ENCODE measurements around the gene NEUROG1. TPM values are rescaled to one million over a fixed set of nuclear protein-coding genes. Genes with fewer than 3 reads are reported as not detected.

NEUROG1 gene
- polyA plus RNA-seq, 1 donor from 2014 or later: not detected

DNA sequence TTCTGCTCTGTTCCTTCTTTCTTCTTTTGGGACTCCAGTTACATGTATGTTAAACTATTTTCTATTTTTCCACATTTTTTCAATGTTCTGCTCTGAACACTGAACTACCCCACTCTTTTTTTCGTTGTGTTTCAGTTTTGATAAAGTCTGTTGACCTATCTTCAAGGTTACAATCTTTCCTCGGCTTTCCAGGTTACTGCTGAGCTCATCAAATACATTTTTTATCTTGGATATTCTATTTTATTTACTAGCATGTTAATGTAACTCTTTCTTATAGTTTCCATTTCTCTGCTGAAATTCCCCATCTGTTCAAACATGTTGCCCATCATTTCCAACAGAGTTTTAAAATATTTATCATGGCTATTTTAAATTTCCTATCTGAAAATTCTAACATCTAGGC lies 13.8 kb downstream of the NEUROG1 start:
- TF ChIP-seq, protein P1, sequence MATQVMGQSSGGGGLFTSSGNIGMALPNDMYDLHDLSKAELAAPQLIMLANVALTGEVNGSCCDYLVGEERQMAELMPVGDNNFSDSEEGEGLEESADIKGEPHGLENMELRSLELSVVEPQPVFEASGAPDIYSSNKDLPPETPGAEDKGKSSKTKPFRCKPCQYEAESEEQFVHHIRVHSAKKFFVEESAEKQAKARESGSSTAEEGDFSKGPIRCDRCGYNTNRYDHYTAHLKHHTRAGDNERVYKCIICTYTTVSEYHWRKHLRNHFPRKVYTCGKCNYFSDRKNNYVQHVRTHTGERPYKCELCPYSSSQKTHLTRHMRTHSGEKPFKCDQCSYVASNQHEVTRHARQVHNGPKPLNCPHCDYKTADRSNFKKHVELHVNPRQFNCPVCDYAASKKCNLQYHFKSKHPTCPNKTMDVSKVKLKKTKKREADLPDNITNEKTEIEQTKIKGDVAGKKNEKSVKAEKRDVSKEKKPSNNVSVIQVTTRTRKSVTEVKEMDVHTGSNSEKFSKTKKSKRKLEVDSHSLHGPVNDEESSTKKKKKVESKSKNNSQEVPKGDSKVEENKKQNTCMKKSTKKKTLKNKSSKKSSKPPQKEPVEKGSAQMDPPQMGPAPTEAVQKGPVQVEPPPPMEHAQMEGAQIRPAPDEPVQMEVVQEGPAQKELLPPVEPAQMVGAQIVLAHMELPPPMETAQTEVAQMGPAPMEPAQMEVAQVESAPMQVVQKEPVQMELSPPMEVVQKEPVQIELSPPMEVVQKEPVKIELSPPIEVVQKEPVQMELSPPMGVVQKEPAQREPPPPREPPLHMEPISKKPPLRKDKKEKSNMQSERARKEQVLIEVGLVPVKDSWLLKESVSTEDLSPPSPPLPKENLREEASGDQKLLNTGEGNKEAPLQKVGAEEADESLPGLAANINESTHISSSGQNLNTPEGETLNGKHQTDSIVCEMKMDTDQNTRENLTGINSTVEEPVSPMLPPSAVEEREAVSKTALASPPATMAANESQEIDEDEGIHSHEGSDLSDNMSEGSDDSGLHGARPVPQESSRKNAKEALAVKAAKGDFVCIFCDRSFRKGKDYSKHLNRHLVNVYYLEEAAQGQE (IDR thresholded peaks at IDR 0.05; ENCODE audit: borderline replicate concordance): no peak
- TF ChIP-seq EZH2 (IDR thresholded peaks at IDR 0.05; ENCODE audit: borderline replicate concordance, insufficient read depth, low read length, poor library complexity, severe bottlenecking) (no peak), SMC3 (conservative IDR thresholded peaks at IDR 0.05; ENCODE audit: poor library complexity) (no peak)
- no peak overlapping the region for H3K4me2 ChIP-seq (ENCODE audit: low read length)
- H3K36me3 ChIP-seq (ENCODE audit: insufficient read depth, low read length): no peaks in the 10 kb centered on the region
- no peaks in the 10 kb centered on the region for H3K9me3 ChIP-seq (ENCODE audit: low read length)
- no peaks in the 10 kb centered on the region for H3K79me2 ChIP-seq (replicated peaks; ENCODE audit: insufficient read depth, low read length)
- no peaks in the 10 kb centered on the region for H3K9me2 ChIP-seq (ENCODE audit: insufficient read depth, low read length)
- no peak overlapping the region for H3K4me3 ChIP-seq (ENCODE audit: low read length)
- H3K9ac ChIP-seq (ENCODE audit: low read length): no peak overlapping the region
- no peaks in the 10 kb centered on the region for H3F3A ChIP-seq (ENCODE audit: insufficient read depth, low read length, poor library complexity, severe bottlenecking)
- H3K27me3 ChIP-seq (ENCODE audit: insufficient read depth, low read depth, low read length): peaks cover 22% of the 10 kb centered on the region
- no peak overlapping the region for H3K27ac ChIP-seq (ENCODE audit: low read length)
- H2AFZ ChIP-seq (ENCODE audit: low read depth, low read length): no peak overlapping the region
- H4K20me1 ChIP-seq (ENCODE audit: insufficient read depth): no peaks in the 10 kb centered on the region

DNA sequence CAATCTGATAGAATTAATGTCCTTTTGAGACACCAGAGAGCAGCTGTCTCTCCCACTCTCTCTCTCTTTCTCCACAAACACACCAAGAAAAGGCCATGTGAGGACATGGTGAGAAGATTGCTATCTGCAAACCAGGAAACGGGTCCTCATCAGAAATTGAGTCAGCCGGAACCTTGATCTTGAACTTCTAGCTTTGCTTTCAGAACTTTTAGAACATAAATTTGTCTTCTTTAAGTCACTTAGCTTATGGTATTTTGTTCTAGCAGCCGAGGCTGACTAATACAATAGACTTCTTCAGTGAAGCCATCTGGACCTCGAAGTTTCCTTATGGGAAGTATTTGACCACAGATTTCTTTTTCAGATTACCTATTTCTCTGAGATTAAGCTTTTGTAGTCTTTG lies 18.1 kb downstream of the NEUROG1 start:
- H3K27me3 ChIP-seq (ENCODE audit: insufficient read depth, low read depth, low read length): peaks cover 6% of the 10 kb centered on the region
- no peaks in the 10 kb centered on the region for H3K36me3 ChIP-seq (ENCODE audit: insufficient read depth, low read length)

More for the DNA sequence above, 18.1 kb downstream of the NEUROG1 start:
- Histone ChIP-seq H3K4me2 (ENCODE audit: low read length) (no peak overlapping the region), H3K9me2 (ENCODE audit: insufficient read depth, low read length) (no peaks in the 10 kb centered on the region), H3K9me3 (ENCODE audit: low read length) (no peaks in the 10 kb centered on the region), H3K4me3 (ENCODE audit: low read length) (no peak overlapping the region), H3K27ac (ENCODE audit: low read length) (no peak overlapping the region), H3K9ac (ENCODE audit: low read length) (no peak overlapping the region), H3F3A (ENCODE audit: insufficient read depth, low read length, poor library complexity, severe bottlenecking) (no peaks in the 10 kb centered on the region), H2AFZ (ENCODE audit: low read depth, low read length) (no peak overlapping the region), H4K20me1 (ENCODE audit: insufficient read depth) (no peaks in the 10 kb centered on the region), H3K79me2 (replicated peaks; ENCODE audit: insufficient read depth, low read length) (no peaks in the 10 kb centered on the region)
- no peak for TF ChIP-seq RAD21 (conservative IDR thresholded peaks at IDR 0.05)
- TF ChIP-seq POLR2AphosphoS5 (IDR thresholded peaks at IDR 0.05): no peak
- TF ChIP-seq SMC3 (conservative IDR thresholded peaks at IDR 0.05; ENCODE audit: poor library complexity): no peak
- TF ChIP-seq, protein P2, sequence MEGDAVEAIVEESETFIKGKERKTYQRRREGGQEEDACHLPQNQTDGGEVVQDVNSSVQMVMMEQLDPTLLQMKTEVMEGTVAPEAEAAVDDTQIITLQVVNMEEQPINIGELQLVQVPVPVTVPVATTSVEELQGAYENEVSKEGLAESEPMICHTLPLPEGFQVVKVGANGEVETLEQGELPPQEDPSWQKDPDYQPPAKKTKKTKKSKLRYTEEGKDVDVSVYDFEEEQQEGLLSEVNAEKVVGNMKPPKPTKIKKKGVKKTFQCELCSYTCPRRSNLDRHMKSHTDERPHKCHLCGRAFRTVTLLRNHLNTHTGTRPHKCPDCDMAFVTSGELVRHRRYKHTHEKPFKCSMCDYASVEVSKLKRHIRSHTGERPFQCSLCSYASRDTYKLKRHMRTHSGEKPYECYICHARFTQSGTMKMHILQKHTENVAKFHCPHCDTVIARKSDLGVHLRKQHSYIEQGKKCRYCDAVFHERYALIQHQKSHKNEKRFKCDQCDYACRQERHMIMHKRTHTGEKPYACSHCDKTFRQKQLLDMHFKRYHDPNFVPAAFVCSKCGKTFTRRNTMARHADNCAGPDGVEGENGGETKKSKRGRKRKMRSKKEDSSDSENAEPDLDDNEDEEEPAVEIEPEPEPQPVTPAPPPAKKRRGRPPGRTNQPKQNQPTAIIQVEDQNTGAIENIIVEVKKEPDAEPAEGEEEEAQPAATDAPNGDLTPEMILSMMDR (IDR thresholded peaks at IDR 0.05; ENCODE audit: poor library complexity, severe bottlenecking): no peak
- TF ChIP-seq EP300 (conservative IDR thresholded peaks at IDR 0.05; ENCODE audit: poor library complexity, severe bottlenecking): no peak
- TF ChIP-seq, protein P1 (IDR thresholded peaks at IDR 0.05; ENCODE audit: borderline replicate concordance): no peak
- no peak for TF ChIP-seq MXI1 (conservative IDR thresholded peaks at IDR 0.05; ENCODE audit: poor library complexity, severe bottlenecking)
- no peak for TF ChIP-seq TAF1 (IDR thresholded peaks at IDR 0.05; ENCODE audit: low read depth)
- no peak for TF ChIP-seq EZH2 (IDR thresholded peaks at IDR 0.05; ENCODE audit: borderline replicate concordance, insufficient read depth, low read length, poor library complexity, severe bottlenecking)
